Dedifferentiated amniotic fluid mesenchymal stem cell (primary cell): ENCODE measurements around the gene KRTAP4-16.
A peak's percentile ranks its signal among the peaks of the same experiment; 100 is the strongest.
"Not testable (repeated sequence)": the region's sequence is repeated elsewhere in the genome, so short reads cannot be mapped to it uniquely, and the experiment has no call there.

Experiments used
- DNase-seq: peaks from one replicate; pipeline ENCODE4 v3.0.0-alpha.2; 2016; ENCODE audit errors: extremely low spot score

KRTAP4-16 gene

GRCh38 chr17:41076788-41077187, 25.2 kb downstream of the KRTAP4-16 start:
- no peak for DNase-seq

- DNase-seq, result no peak
Measured at GRCh38 chr17:41073676-41074075, 28.3 kb downstream of the KRTAP4-16 start.

- DNase-seq, result no peak
Measured at GRCh38 chr17:41071606-41072360, 30.2 kb downstream of the KRTAP4-16 start.

GRCh38 chr17:41069031-41069430, 33.0 kb downstream of the KRTAP4-16 start:
- DNase-seq, result no peak

GRCh38 chr17:41067281-41067680, 34.7 kb downstream of the KRTAP4-16 start:
- peak; percentile 58 for DNase-seq

GRCh38 chr17:41065829-41066624, 36.0 kb downstream of the KRTAP4-16 start, which contains the start of gene KRTAP2-4:
Gene KRTAP2-4 (minus strand): TSS chr17:41065879. CDS start chr17:41065845, 34 bp downstream.
- DNase-seq, result peak; percentile 43

- not testable (repeated sequence) for DNase-seq
Measured at GRCh38 chr17:41065016-41065689, 36.9 kb downstream of the KRTAP4-16 start.

- no peak for DNase-seq
Measured at GRCh38 chr17:41064301-41064700, 37.7 kb downstream of the KRTAP4-16 start.

GRCh38 chr17:41063449-41063848, 38.6 kb downstream of the KRTAP4-16 start:
- no peak for DNase-seq

GRCh38 chr17:41061964-41062363, 40.0 kb downstream of the KRTAP4-16 start:
- DNase-seq, result peak; percentile 90

- DNase-seq, result peak; percentile 94
Measured at GRCh38 chr17:41060052-41060604, 41.9 kb downstream of the KRTAP4-16 start, which contains the start of gene KRTAP2-3. Gene KRTAP2-3 (minus strand): TSS chr17:41060114. CDS start chr17:41060050, 64 bp downstream.

GRCh38 chr17:41059276-41060051, 42.5 kb downstream of the KRTAP4-16 start:
- peak; percentile 84 for DNase-seq

- no peak for DNase-seq
Measured at GRCh38 chr17:41058741-41059140, 43.3 kb downstream of the KRTAP4-16 start.

GRCh38 chr17:41057547-41057946, 44.5 kb downstream of the KRTAP4-16 start:
- DNase-seq, result no peak

- DNase-seq, result not testable (repeated sequence)
Measured at GRCh38 chr17:41055130-41055529, 46.9 kb downstream of the KRTAP4-16 start, which contains the start of gene KRTAP2-2. Gene KRTAP2-2 (minus strand): TSS chr17:41055230. CDS start chr17:41055211, 19 bp downstream.

- DNase-seq, result not testable (repeated sequence)
Measured at GRCh38 chr17:41054556-41054955, 47.5 kb downstream of the KRTAP4-16 start.

- DNase-seq, result no peak
Measured at GRCh38 chr17:41054025-41054424, 48.0 kb downstream of the KRTAP4-16 start.

GRCh38 chr17:41052566-41052965, 49.4 kb downstream of the KRTAP4-16 start:
- no peak for DNase-seq
